ENCODE measurements around the gene RPS15.

Gene RPS15

GRCh38 chr19:1483979-1484428 lies 45.8 kb downstream of the RPS15 start:
- Mint-ChIP-seq H3K4me3 (no peak overlapping the region), H3K9me3 (no peaks in the 10 kb centered on the region), H3K36me3 (peaks cover 8% of the 10 kb centered on the region), H3K4me1 (peaks cover 5% of the 10 kb centered on the region), H3K27ac (no peak overlapping the region)
- no peak for DNase-seq (ENCODE audit: low spot score in 2 of 2)
- ATAC-seq: no peak

DNA sequence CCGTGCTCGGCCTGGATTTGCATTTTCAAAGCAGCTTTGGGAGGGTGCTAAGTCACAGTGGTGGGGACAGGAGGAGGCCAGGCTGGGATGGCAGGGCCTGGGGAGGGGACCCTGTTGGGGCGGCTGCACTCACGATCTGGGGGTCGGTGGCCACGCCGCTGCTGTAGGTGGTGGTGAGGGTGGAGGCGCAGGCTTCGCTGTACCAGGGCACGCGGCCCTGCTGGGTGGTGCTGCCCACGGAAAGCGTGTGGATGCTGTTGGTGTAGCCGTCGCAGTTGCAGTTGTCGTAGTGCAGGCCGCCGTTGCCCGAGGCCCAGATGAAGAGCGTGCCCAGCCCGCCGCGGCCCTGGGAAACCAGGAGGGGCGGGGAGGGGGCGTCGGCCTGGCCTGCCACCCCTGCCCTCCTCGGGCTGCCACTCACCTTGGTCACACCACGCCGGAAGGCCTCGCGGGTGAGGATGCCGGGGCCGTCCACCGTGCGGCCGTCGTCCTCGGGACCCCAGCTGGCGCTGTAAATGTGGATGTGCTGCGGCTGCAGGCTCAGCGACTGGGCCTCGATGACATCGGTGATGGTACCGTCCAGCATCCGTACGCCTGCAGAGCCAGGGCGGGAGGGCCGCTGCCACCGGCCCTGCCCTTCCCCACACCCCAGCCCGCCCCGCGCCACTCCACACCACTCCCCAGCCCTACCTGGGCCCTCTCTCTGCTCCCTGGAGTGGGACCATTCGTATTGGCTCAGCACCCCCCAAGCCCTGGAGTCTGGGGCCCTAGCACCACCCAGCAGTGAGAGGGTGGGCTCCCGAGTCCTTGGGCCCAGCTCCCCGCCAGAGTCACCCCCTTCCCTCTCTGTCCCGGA lies 48.8 kb downstream of the RPS15 start:
- DNase-seq (ENCODE audit: low spot score in 2 of 2) (no peak), ATAC-seq (no peak)
- H3K36me3 Mint-ChIP-seq: peaks cover 11% of the 10 kb centered on the region
- no peak overlapping the region for H3K27ac Mint-ChIP-seq
- no peaks in the 10 kb centered on the region for H3K9me3 Mint-ChIP-seq
- no peak overlapping the region for H3K4me3 Mint-ChIP-seq
- peaks cover 17% of the 10 kb centered on the region for H3K4me1 Mint-ChIP-seq

GRCh38 chr19:1487576-1488281 lies 49.5 kb downstream of the RPS15 start:
- ATAC-seq (no peak), DNase-seq (ENCODE audit: low spot score in 2 of 2) (no peak)
- H3K4me3 Mint-ChIP-seq: no peak overlapping the region
- H3K27ac Mint-ChIP-seq: no peak overlapping the region
- H3K9me3 Mint-ChIP-seq: no peaks in the 10 kb centered on the region
- H3K4me1 Mint-ChIP-seq: peaks cover 19% of the 10 kb centered on the region
- peaks cover 14% of the 10 kb centered on the region for H3K36me3 Mint-ChIP-seq

DNA sequence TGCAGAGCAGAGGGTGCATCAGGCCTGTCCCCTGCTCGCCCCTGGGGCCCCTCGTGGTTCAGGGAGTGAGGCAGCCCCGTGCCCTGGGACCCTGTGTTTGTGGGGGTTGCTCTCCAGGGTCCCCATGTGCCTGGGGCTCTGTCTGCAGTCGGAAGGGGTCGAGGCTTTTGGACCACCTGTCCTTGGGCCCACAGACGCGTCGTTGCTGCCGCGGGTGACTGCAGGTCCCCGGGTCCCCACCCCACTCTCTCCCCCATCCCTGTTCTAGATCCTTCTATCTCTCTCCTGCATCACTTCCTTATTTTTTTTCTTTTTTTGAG lies 50.0 kb downstream of the RPS15 start:
- Mint-ChIP-seq H3K4me1 (peaks cover 19% of the 10 kb centered on the region), H3K9me3 (no peaks in the 10 kb centered on the region), H3K27ac (no peak overlapping the region), H3K36me3 (peaks cover 14% of the 10 kb centered on the region), H3K4me3 (no peak overlapping the region)
- DNase-seq (ENCODE audit: low spot score in 2 of 2) (no peak), ATAC-seq (no peak)

GRCh38 chr19:1489463-1490310 lies 51.5 kb downstream of the RPS15 start:
- no peak for ATAC-seq
- H3K9me3 Mint-ChIP-seq: no peaks in the 10 kb centered on the region
- no peak for DNase-seq (ENCODE audit: low spot score in 2 of 2)
- H3K4me1 Mint-ChIP-seq: peaks cover 19% of the 10 kb centered on the region
- H3K27ac Mint-ChIP-seq: no peak overlapping the region
- peak overlapping the region; percentile 76 for H3K4me3 Mint-ChIP-seq
- H3K36me3 Mint-ChIP-seq: peaks cover 14% of the 10 kb centered on the region
